PFSK-1 (cell line): Measurements from ENCODE around the gene ITGA7.

Experiments used
- FOXP2 ChIP-seq: optimal IDR thresholded peaks from 2 replicates; pipeline ENCODE3; 2011; ENCODE audit warnings: borderline replicate concordance, control low read depth, inconsistent platforms; ENCODE audit not compliant: insufficient read depth; ENCODE audit errors: extremely low read length, extremely low read depth
- POLR2AphosphoS5 ChIP-seq: IDR thresholded peaks from 2 replicates; pipeline ENCODE4 v1.6.1; 2012; ENCODE audit warnings: low read depth, mild to moderate bottlenecking, control low read depth, low read length, moderate library complexity
- SIN3A ChIP-seq: IDR thresholded peaks from 2 replicates; pipeline ENCODE4 v1.6.1; 2012; ENCODE audit warnings: mild to moderate bottlenecking, low read length, moderate library complexity, borderline replicate concordance; ENCODE audit not compliant: insufficient read depth
- TAF1 ChIP-seq: IDR thresholded peaks from 2 replicates; pipeline ENCODE4 v1.6.1; 2012; ENCODE audit warnings: low read length, control low read depth, borderline replicate concordance; ENCODE audit not compliant: insufficient read depth
- TF ChIP-seq, protein P1 (sequence below), 2 experiments: IDR thresholded peaks; 2 replicates each; pipeline versions ENCODE4 v1.6.1 to v1.8.0; 2011 to 2012; ENCODE audit warnings: low read depth in 2 of 2, low read length in 2 of 2, control low read depth in 1 of 2, inconsistent platforms in 1 of 2, mild to moderate bottlenecking in 1 of 2, moderate library complexity in 1 of 2; ENCODE audit not compliant: insufficient read depth in 1 of 2

ITGA7 gene

GRCh38 chr12:55659486-55660385 lies 48.0 kb downstream of the ITGA7 start:
- TF ChIP-seq FOXP2 (no peak), POLR2AphosphoS5 (no peak), SIN3A (no peak), TAF1 (no peak)
- TF ChIP-seq, protein P1, sequence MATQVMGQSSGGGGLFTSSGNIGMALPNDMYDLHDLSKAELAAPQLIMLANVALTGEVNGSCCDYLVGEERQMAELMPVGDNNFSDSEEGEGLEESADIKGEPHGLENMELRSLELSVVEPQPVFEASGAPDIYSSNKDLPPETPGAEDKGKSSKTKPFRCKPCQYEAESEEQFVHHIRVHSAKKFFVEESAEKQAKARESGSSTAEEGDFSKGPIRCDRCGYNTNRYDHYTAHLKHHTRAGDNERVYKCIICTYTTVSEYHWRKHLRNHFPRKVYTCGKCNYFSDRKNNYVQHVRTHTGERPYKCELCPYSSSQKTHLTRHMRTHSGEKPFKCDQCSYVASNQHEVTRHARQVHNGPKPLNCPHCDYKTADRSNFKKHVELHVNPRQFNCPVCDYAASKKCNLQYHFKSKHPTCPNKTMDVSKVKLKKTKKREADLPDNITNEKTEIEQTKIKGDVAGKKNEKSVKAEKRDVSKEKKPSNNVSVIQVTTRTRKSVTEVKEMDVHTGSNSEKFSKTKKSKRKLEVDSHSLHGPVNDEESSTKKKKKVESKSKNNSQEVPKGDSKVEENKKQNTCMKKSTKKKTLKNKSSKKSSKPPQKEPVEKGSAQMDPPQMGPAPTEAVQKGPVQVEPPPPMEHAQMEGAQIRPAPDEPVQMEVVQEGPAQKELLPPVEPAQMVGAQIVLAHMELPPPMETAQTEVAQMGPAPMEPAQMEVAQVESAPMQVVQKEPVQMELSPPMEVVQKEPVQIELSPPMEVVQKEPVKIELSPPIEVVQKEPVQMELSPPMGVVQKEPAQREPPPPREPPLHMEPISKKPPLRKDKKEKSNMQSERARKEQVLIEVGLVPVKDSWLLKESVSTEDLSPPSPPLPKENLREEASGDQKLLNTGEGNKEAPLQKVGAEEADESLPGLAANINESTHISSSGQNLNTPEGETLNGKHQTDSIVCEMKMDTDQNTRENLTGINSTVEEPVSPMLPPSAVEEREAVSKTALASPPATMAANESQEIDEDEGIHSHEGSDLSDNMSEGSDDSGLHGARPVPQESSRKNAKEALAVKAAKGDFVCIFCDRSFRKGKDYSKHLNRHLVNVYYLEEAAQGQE (IDR thresholded peaks at IDR 0.05; ENCODE audit: insufficient read depth in 1 of 2, low read depth in 2 of 2, low read length in 2 of 2), result no peak

DNA sequence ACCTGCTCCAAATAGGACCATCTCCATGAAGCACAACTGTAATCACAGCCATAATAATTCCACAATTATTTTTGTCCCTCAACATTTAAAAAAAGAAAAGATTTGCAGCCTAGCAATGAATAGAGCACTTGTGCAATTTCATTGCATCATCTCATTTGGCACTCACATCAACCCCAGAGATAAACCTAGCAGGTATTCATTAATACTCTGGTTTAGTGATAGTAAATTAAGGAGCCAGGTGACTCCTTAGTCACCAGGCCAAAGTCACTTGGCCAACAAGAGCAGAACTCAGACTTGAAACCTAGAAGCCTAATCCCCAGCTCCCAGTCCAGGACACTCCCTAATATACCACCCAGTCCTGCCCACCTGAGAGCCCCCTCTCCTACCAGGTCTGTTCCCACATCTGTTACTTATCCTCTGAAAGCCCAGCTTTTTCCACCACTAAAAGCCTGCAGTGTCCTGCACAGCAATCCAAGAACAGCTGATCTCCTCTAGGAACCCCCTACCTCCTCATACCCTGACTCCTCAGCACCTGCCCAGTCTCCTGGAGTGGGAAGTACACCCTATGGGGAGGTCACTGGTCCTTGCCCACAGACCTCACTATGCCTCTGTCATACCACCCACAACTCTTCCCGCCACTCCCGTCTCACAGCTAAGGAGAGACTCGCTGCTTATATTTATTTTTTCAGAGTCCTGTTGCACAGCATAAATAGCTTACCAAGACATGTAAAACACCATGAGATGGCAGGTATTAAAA lies 48.9 kb downstream of the ITGA7 start:
- TF ChIP-seq TAF1, result no peak

GRCh38 chr12:55658212-55658611 lies 49.5 kb downstream of the ITGA7 start:
- TF ChIP-seq SIN3A (no peak), FOXP2 (no peak), POLR2AphosphoS5 (no peak), TAF1 (no peak)
- TF ChIP-seq, protein P1 (IDR thresholded peaks at IDR 0.05; ENCODE audit: insufficient read depth in 1 of 2, low read depth in 2 of 2, low read length in 2 of 2), result no peak

DNA sequence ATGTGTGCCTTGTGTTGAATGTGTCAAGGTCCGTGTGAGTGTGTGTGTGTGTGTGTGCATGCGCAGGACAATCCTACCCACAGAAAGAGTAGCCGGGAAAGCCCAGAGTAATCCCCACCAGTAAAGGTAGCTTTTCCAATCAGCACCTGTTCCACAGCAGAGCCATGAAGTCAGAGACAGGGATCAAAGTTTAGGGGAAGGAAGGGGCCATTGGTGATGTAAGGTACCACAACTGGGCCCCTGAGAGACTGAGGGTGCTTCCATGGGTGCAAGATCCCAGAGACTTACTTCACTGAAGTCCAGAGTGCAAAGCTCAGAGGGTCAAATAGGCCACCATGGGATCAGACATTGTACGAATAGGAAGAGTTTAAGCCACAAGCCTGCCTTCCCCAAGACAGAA lies 50.5 kb downstream of the ITGA7 start:
- TF ChIP-seq TAF1 (no peak), POLR2AphosphoS5 (no peak), SIN3A (no peak)
- TF ChIP-seq, protein P1 (IDR thresholded peaks at IDR 0.05; ENCODE audit: insufficient read depth in 1 of 2, low read depth in 2 of 2, low read length in 2 of 2), result no peak

DNA sequence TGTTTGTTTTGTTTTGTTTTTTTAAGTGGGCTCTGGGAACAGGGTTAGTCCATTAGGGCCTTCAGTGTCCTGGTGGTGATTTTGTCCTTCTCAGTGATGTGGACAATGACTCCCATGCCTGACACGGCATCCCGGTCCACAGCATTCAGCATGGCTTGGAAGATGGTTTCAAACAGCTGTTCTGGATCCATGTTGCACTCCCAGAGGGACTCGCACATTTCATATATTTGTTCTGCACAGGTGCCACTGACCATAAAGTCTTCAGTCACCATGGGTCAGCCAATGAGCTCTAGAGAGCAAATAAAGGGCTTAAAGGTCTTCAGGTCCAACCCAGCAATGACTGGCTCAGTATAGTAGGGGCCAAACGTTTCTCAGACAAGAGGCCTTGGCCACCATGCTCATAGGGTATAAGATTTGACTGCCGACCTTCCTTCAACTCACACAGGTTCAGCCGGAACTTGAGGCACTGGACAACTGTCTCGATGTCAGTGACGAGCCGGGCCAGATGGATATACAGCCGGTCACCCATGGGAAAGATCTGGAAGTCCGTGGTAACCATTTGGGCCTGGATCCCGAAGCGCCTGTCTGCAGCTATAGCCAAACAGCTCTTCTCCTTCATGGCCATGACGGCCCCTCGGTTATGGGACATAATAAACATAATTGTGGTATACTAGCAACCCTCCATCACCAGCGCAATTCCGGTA lies 53.0 kb downstream of the ITGA7 start:
- no peak for TF ChIP-seq FOXP2
- no peak for TF ChIP-seq SIN3A
- TF ChIP-seq, protein P1 (IDR thresholded peaks at IDR 0.05; ENCODE audit: insufficient read depth in 1 of 2, low read depth in 2 of 2, low read length in 2 of 2), result no peak
- TF ChIP-seq TAF1, result no peak
- TF ChIP-seq POLR2AphosphoS5, result no peak
